Hepatocyte (in vitro differentiated cells): ENCODE measurements around the gene FAM180A. TPM values are rescaled to one million over a fixed set of nuclear protein-coding genes. Genes with fewer than 3 reads are reported as not detected.

ENCODE experiments used
- DNase-seq: peaks from one replicate; pipeline ENCODE4 v3.0.0-alpha.2; 2016; ENCODE audit warnings: low spot score
- H2AFZ ChIP-seq: fragments of 200-600 bp; sonication (generic); 2 replicates; pipeline ENCODE4 v1.6.0; 2016; ENCODE audit warnings: antibody characterized with exemption, mild to moderate bottlenecking
- H3K27ac ChIP-seq: fragments of 200-600 bp; sonication (generic); 2 replicates; pipeline ENCODE4 v1.5.1; 2016; ENCODE audit warnings: mild to moderate bottlenecking
- H3K27me3 ChIP-seq: fragments of 200-600 bp; sonication (generic); 2 replicates; pipeline ENCODE4 v1.6.1; 2016
- H3K36me3 ChIP-seq: fragments of 200-600 bp; sonication (generic); replicated peaks from 2 replicates; pipeline ENCODE4 v1.5.1; 2016; ENCODE audit warnings: low read depth; ENCODE audit not compliant: insufficient read depth
- H3K4me1 ChIP-seq: fragments of 200-600 bp; sonication (generic); 2 replicates; pipeline ENCODE4 v1.5.1; 2016; ENCODE audit warnings: mild to moderate bottlenecking, moderate library complexity; ENCODE audit not compliant: insufficient read depth
- H3K4me2 ChIP-seq: fragments of 200-600 bp; sonication (generic); 2 replicates; pipeline ENCODE4 v1.6.0; 2016
- H3K4me3 ChIP-seq: fragments of 200-600 bp; sonication (generic); 2 replicates; pipeline ENCODE4 v1.5.1; 2016; ENCODE audit warnings: mild to moderate bottlenecking
- H3K79me2 ChIP-seq: fragments of 200-600 bp; sonication (generic); 2 replicates; pipeline ENCODE4 v1.6.0; 2017; ENCODE audit warnings: mild to moderate bottlenecking
- H3K9me2 ChIP-seq: fragments of 200-600 bp; sonication (generic); replicated peaks from 2 replicates; pipeline ENCODE4 v1.6.0; 2017; ENCODE audit warnings: mild to moderate bottlenecking; ENCODE audit not compliant: insufficient read depth
- H3K9me3 ChIP-seq: fragments of 200-600 bp; sonication (generic); 2 replicates; pipeline ENCODE4 v1.5.1; 2016; ENCODE audit warnings: low read depth, mild to moderate bottlenecking
- H4K20me1 ChIP-seq: fragments of 200-600 bp; sonication (generic); 2 replicates; pipeline ENCODE4 v1.6.0; 2016; ENCODE audit warnings: mild to moderate bottlenecking; ENCODE audit not compliant: insufficient read depth, poor library complexity, severe bottlenecking
- EZH2 ChIP-seq: fragments of 200-600 bp; sonication (generic); IDR thresholded peaks from 2 replicates; pipeline ENCODE4 v1.6.1; 2016; ENCODE audit warnings: antibody characterized with exemption, mild to moderate bottlenecking, borderline replicate concordance
- EZH2phosphoT487 ChIP-seq: fragments of 200-600 bp; sonication (generic); IDR thresholded peaks from one replicate; pipeline ENCODE4 v1.6.1; 2018; ENCODE audit warnings: antibody characterized with exemption, mild to moderate bottlenecking, low read depth, moderate library complexity; ENCODE audit not compliant: unreplicated experiment, severe bottlenecking
- WGBS: methylation state at CpG from one replicate; pipeline ENCODE4 v1.1.6; 2016; ENCODE audit warnings: low lambda C conversion rate; ENCODE audit errors: missing lambda C conversion rate; 5-methylcytosine and 5-hydroxymethylcytosine counted together
- polyA plus RNA-seq: library from polyadenylated mRNA; unstranded; fragments of >200 nt; fragmentation: Nextera tagmentation; extraction: Ambion mirVana; gene quantifications from 2 replicates; pipeline ENCODE4 v1.2.1, GENCODE V29; 2016
- total RNA-seq: library from RNA; depleted of rRNA; stranded (reverse); fragments of >200 nt; gene quantifications from 2 replicates; pipeline ENCODE4 v1.2.3, GENCODE V29; 2014
- TF ChIP-seq, protein P1 (sequence below): fragments of 200-600 bp; sonication (generic); IDR thresholded peaks from 2 replicates; pipeline ENCODE4 v1.5.1; 2016; ENCODE audit warnings: antibody characterized with exemption, mild to moderate bottlenecking; ENCODE audit not compliant: poor library complexity

The FAM180A gene
- total and polyA plus RNA-seq, 2 experiments from 2014 or later, result not detected

DNA sequence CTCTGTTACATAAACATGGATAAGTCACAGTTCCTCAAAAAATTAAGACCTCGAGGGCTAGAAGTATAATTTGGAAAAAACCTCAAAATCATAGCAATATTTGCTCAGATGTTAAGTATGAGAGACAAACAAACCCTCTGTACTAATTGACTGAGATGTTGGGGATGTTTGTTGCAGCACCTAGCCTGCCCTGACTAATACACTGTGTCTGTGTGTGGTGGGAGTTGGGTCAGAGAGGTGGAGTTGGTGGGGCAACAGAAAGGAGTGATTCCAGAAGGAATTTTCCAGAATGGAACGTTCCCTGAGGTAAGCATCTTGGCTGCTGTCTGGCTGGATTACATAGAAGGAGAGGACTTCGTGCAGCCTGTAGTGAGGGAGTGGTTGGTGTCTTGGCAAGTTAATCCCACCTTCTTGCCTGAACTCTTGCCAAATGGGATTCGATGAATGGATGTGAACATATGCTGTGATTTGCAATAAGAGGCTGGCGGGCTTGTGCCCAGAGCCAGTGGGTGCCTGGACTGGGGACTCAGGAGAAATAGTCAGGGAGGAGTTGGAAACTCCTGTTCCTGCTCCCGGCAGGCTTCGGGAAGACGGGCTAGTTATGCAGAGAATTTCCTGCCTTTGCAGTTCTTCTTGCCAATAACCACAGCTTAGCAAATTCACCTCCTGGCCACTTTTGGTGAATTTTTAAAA is 9.3 kb upstream of the FAM180A start:
- H3K27me3 ChIP-seq, result no peaks in the 10 kb centered on the region
- peak overlapping the region; percentile 1 for H3K4me2 ChIP-seq
- no peak overlapping the region for H2AFZ ChIP-seq
- TF ChIP-seq, protein P1, sequence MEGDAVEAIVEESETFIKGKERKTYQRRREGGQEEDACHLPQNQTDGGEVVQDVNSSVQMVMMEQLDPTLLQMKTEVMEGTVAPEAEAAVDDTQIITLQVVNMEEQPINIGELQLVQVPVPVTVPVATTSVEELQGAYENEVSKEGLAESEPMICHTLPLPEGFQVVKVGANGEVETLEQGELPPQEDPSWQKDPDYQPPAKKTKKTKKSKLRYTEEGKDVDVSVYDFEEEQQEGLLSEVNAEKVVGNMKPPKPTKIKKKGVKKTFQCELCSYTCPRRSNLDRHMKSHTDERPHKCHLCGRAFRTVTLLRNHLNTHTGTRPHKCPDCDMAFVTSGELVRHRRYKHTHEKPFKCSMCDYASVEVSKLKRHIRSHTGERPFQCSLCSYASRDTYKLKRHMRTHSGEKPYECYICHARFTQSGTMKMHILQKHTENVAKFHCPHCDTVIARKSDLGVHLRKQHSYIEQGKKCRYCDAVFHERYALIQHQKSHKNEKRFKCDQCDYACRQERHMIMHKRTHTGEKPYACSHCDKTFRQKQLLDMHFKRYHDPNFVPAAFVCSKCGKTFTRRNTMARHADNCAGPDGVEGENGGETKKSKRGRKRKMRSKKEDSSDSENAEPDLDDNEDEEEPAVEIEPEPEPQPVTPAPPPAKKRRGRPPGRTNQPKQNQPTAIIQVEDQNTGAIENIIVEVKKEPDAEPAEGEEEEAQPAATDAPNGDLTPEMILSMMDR, result no peak
- TF ChIP-seq EZH2, result no peak
- TF ChIP-seq EZH2phosphoT487, result no peak
- H4K20me1 ChIP-seq, result no peaks in the 10 kb centered on the region
- DNase-seq, result no peak
- 66% methylated on average over 8 of the region's 8 CpGs for WGBS
- H3K9me3 ChIP-seq, result no peaks in the 10 kb centered on the region
- no peaks in the 10 kb centered on the region for H3K36me3 ChIP-seq
- no peak overlapping the region for H3K4me3 ChIP-seq
- H3K79me2 ChIP-seq, result no peaks in the 10 kb centered on the region
- H3K4me1 ChIP-seq, result no peaks in the 10 kb centered on the region
- H3K9me2 ChIP-seq, result no peaks in the 10 kb centered on the region
- H3K27ac ChIP-seq, result no peak overlapping the region

DNA sequence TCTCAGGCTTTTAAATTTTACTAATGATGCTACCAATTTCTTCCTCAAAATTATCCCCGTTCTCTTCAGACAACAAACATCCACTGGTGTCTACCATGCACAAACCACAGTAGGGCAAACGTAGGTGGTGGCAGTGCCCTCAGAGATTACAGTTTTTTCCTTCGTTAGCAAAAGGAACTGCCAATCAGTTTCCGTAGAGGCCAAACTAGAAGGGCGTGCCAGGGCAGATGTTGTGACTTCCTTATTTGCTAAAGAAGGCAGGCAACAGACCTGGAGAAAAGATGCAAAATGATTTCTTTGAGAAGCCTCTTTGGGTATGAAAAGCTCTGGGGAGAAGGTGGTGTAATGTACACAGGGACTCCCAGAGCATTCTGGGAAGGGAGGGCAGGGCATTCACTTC is 7.6 kb upstream of the FAM180A start:
- 70% methylated on average over 5 of the region's 5 CpGs for WGBS
- Histone ChIP-seq H3K4me2 (no peak overlapping the region), H3K27me3 (no peaks in the 10 kb centered on the region), H3K27ac (no peak overlapping the region), H3K4me3 (no peak overlapping the region), H3K4me1 (no peaks in the 10 kb centered on the region), H3K79me2 (no peaks in the 10 kb centered on the region), H3K9me3 (no peaks in the 10 kb centered on the region), H2AFZ (no peak overlapping the region), H3K9me2 (no peaks in the 10 kb centered on the region), H3K36me3 (no peaks in the 10 kb centered on the region), H4K20me1 (no peaks in the 10 kb centered on the region)
- no peak for DNase-seq
- no peak for TF ChIP-seq EZH2phosphoT487
- TF ChIP-seq, protein P1, result no peak
- no peak for TF ChIP-seq EZH2

DNA sequence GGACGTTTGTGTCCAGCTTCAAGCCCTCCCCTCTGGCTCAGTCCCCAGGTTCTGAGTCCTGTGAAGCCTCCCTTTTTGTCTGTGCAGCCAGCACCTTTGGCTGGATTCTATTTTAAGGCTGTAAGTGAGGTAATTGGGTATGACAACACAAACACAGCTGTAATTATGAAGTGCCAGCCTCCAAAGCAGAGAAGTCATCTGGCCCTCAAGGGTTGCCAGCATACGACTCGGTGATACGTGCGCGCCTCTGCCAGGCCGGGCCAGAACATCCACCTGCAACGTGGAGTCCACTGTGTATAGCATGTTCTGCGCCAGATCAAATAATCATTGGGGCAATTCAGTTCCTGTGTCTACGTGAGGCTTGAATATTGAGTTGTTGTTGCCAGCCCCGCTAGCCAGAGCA is 6.7 kb upstream of the FAM180A start:
- Histone ChIP-seq H3K36me3 (no peaks in the 10 kb centered on the region), H3K4me3 (no peak overlapping the region), H3K4me2 (no peak overlapping the region), H3K9me2 (no peaks in the 10 kb centered on the region), H3K79me2 (no peaks in the 10 kb centered on the region), H2AFZ (no peak overlapping the region), H3K4me1 (no peaks in the 10 kb centered on the region), H3K27ac (no peak overlapping the region), H4K20me1 (no peaks in the 10 kb centered on the region), H3K9me3 (no peaks in the 10 kb centered on the region), H3K27me3 (no peaks in the 10 kb centered on the region)
- DNase-seq, result no peak
- 96% methylated on average over 11 of the region's 11 CpGs for WGBS
- TF ChIP-seq EZH2 (no peak), EZH2phosphoT487 (no peak)
- TF ChIP-seq, protein P1, result no peak
